ENCODE measurements around the gene TOMM34.

Gene TOMM34

DNA sequence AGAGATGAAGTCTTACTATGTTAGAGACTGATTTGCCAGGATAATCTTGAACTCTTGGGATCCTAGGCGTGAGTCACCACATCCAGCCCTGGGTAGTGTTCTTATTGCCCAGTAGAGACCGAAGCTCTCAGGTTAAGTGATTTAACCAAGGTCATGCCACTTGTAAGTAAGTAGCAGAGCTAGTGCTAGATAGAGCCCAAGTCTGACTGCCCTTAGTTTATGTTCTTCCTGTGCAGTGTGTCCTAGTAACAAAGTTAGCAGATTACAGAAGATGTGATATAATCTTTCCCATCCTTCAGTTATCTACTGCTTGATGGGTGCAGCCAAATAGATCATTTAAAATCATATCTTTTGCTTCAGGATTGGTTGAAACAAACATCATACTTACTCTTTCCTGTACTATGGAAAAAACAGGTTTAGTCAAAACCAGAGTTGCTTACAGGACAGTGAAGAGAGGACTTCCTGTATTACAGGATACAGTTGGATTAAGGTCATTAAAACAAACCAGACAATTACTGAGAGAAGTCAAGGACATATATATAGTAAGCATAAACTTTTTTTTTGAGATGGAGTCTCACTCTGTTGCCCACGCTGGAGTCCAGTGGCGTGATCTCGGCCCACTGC lies 59.9 kb downstream of the TOMM34 start:
- Histone ChIP-seq H3K4me3 (ENCODE audit: low read depth, low read length, poor library complexity, severe bottlenecking) (no peak overlapping the region), H3K79me2 (ENCODE audit: insufficient read depth, low read length) (peaks cover 58% of the 10 kb centered on the region), H3F3A (ENCODE audit: insufficient read depth, low read length) (no peaks in the 10 kb centered on the region), H3K36me3 (ENCODE audit: insufficient read depth, low read length) (peaks cover 83% of the 10 kb centered on the region), H3K9me2 (ENCODE audit: low read depth, low read length) (no peaks in the 10 kb centered on the region), H3K4me2 (ENCODE audit: low read length) (no peak overlapping the region), H3K9me3 (ENCODE audit: low read length) (no peaks in the 10 kb centered on the region), H3K27me3 (ENCODE audit: insufficient read depth, low read length) (no peaks in the 10 kb centered on the region), H3K9ac (ENCODE audit: low read length) (no peak overlapping the region), H3K4me1 (ENCODE audit: insufficient read depth, low read length, severe bottlenecking) (peaks cover 13% of the 10 kb centered on the region), H3K27ac (ENCODE audit: low read depth, low read length, poor library complexity, severe bottlenecking) (no peak overlapping the region), H4K20me1 (ENCODE audit: insufficient read depth, low read length) (0 out of 2 replicates have a peak, but pooled peaks cover 3% of the 10 kb centered on the region), H2AFZ (ENCODE audit: low read length) (no peak overlapping the region)
- TF ChIP-seq EZH2 (IDR thresholded peaks at IDR 0.05; ENCODE audit: borderline replicate concordance, low read length) = no peak
- TF ChIP-seq, protein P1, sequence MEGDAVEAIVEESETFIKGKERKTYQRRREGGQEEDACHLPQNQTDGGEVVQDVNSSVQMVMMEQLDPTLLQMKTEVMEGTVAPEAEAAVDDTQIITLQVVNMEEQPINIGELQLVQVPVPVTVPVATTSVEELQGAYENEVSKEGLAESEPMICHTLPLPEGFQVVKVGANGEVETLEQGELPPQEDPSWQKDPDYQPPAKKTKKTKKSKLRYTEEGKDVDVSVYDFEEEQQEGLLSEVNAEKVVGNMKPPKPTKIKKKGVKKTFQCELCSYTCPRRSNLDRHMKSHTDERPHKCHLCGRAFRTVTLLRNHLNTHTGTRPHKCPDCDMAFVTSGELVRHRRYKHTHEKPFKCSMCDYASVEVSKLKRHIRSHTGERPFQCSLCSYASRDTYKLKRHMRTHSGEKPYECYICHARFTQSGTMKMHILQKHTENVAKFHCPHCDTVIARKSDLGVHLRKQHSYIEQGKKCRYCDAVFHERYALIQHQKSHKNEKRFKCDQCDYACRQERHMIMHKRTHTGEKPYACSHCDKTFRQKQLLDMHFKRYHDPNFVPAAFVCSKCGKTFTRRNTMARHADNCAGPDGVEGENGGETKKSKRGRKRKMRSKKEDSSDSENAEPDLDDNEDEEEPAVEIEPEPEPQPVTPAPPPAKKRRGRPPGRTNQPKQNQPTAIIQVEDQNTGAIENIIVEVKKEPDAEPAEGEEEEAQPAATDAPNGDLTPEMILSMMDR (IDR thresholded peaks at IDR 0.05; ENCODE audit: low read length) = no peak

DNA sequence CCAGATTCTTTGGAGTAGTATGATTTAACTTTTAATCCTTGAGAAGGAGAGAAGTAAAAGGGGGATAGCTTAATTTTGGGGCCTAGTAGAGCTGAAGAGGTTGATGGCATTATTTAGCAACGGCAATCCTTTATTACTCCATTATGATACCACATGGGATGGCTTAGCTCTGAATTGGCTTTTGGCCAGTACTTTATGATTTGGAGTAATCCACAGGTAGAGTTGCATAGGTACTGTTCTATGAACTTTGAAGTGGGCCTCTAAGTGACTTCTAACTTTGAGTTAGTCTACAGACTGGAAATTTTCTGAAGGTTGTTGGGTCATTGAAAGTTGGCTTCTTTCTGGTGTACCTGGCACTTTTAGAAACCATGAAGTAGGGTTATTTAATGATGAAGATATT lies 63.1 kb downstream of the TOMM34 start:
- Histone ChIP-seq H3K4me3 (ENCODE audit: low read depth, low read length, poor library complexity, severe bottlenecking) (no peak overlapping the region), H3K9ac (ENCODE audit: low read length) (no peak overlapping the region), H4K20me1 (ENCODE audit: insufficient read depth, low read length) (peaks cover 10% of the 10 kb centered on the region; the same call in 1 of the 2 replicates), H3K4me2 (ENCODE audit: low read length) (no peak overlapping the region), H3K79me2 (ENCODE audit: insufficient read depth, low read length) (peaks cover 90% of the 10 kb centered on the region), H3K27me3 (ENCODE audit: insufficient read depth, low read length) (no peaks in the 10 kb centered on the region), H3K27ac (ENCODE audit: low read depth, low read length, poor library complexity, severe bottlenecking) (no peak overlapping the region), H3K9me2 (ENCODE audit: low read depth, low read length) (no peaks in the 10 kb centered on the region), H2AFZ (ENCODE audit: low read length) (no peak overlapping the region), H3K36me3 (ENCODE audit: insufficient read depth, low read length) (peaks cover 67% of the 10 kb centered on the region), H3K4me1 (ENCODE audit: insufficient read depth, low read length, severe bottlenecking) (peaks cover 13% of the 10 kb centered on the region), H3K9me3 (ENCODE audit: low read length) (no peaks in the 10 kb centered on the region), H3F3A (ENCODE audit: insufficient read depth, low read length) (no peaks in the 10 kb centered on the region)
- TF ChIP-seq, protein P1 (IDR thresholded peaks at IDR 0.05; ENCODE audit: low read length) = no peak
- TF ChIP-seq EZH2 (IDR thresholded peaks at IDR 0.05; ENCODE audit: borderline replicate concordance, low read length) = no peak

DNA sequence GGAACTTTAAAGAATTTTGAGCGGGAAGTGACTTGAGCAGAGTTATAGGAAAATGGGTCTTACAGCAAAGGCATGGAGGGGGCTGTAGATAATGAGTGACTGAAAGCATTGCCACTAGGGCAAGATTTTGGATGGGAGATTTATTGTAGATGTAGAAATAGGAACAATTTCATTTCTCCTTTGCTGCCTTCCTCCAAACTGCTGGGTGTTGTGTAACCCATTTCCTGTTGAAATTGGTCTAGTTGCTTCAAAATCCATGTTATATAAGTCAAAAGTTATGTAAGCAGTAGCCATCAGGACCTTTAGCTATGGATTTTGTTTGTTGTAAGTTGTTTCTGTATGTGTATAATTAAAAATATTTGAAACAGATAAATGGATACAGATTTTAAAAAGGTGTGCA lies 63.6 kb downstream of the TOMM34 start:
- Histone ChIP-seq H2AFZ (ENCODE audit: low read length) (no peak overlapping the region), H3K4me1 (ENCODE audit: insufficient read depth, low read length, severe bottlenecking) (peaks cover 13% of the 10 kb centered on the region), H3K79me2 (ENCODE audit: insufficient read depth, low read length) (peaks cover 95% of the 10 kb centered on the region), H3K9me2 (ENCODE audit: low read depth, low read length) (no peaks in the 10 kb centered on the region), H3K9ac (ENCODE audit: low read length) (no peak overlapping the region), H3F3A (ENCODE audit: insufficient read depth, low read length) (no peaks in the 10 kb centered on the region), H3K9me3 (ENCODE audit: low read length) (no peaks in the 10 kb centered on the region), H3K36me3 (ENCODE audit: insufficient read depth, low read length) (peaks cover 67% of the 10 kb centered on the region), H3K27ac (ENCODE audit: low read depth, low read length, poor library complexity, severe bottlenecking) (no peak overlapping the region), H3K4me2 (ENCODE audit: low read length) (no peak overlapping the region), H3K4me3 (ENCODE audit: low read depth, low read length, poor library complexity, severe bottlenecking) (no peak overlapping the region), H4K20me1 (ENCODE audit: insufficient read depth, low read length) (peaks cover 10% of the 10 kb centered on the region; the same call in 1 of the 2 replicates), H3K27me3 (ENCODE audit: insufficient read depth, low read length) (no peaks in the 10 kb centered on the region)
- TF ChIP-seq, protein P1 (IDR thresholded peaks at IDR 0.05; ENCODE audit: low read length) = no peak
- TF ChIP-seq EZH2 (IDR thresholded peaks at IDR 0.05; ENCODE audit: borderline replicate concordance, low read length) = no peak
